HG03565 (cell line): ENCODE results near the gene LZTS2.

Experiments used
- ATAC-seq: cut with Tn5 transposase; IDR thresholded peaks from one replicate; pipeline ENCODE4 v1.9.1; 2021; ENCODE audit warnings: mild to moderate bottlenecking, moderate library complexity; ENCODE audit not compliant: unreplicated experiment

Gene LZTS2

DNA sequence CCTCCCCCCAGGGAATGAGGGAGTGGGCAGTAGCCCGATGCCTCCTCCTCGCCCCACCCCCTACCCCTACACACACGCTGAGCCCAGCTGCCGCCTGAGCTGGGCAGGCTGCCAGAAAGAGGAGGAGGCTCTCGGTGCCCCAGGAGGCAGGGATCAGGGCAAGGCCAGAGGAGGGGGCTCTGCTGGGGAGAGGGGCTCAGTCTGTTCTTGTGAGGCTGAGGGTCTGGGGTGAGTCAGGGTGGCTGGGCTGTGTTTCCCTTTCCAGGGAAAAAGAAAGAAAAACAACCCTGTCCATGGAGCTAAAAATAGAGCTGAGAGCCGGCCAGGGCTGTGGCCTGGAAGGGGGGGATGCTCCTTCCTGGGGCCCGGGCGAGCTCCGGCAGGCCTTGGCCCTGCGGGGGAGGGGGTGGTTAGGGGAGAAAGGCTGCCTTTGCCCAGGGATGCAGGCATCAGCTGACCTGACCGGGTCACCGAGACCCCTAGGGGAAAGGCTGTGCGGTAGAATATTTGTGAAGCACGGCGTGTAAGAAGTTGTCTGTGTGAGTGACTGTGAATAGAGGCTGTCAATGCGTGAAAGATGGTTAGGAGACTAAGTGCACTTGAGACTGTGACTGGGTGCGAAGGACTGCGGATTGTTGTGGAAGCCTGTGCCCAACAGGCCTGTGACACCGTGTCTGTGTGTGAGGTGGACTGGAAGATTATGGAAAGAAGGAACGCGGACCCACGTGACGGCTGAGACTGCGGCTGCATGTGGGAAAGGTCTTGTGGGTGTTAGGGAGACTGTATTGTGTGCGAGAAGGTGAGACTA is 1.2 kb upstream of the LZTS2 start:
- no peak for ATAC-seq

DNA sequence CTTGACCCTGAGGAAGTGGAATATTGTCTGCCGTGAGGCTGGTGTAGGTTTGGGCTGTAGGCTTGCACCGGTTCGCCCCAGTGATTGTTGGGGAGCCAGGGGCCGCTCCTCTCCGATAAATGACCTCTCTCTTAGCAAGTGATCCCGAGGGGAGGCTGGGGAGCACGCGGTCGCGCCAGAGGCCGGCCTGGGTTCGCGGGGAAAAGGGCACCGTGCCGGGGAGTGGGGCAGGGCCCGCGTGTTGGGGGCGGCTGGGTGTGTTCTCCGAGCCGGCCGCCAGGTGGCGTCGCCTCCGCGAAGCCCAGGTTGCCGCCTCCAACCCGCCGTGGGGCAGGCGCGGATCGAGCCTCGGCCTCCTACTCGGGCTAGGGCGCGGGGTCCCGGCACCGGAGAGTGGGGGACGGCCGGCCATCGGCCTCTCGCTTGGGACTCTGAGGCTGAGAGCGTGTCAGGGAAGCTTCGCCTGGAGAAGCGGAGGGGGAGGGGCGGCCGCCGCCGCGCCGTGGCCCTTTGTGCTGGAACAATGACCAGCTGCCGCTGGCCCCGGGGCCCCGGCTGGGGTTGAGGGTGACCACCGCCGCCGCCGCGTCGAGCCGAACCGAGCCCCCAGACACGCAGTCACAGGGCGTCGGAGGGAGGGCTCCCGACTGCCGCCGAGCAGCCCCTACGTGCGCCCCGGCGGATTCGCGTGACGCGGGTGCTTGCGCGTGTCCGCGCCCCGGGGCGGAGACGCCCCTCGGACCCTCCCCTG is 442 bp upstream of the LZTS2 start:
- ATAC-seq = peak; percentile 40

DNA sequence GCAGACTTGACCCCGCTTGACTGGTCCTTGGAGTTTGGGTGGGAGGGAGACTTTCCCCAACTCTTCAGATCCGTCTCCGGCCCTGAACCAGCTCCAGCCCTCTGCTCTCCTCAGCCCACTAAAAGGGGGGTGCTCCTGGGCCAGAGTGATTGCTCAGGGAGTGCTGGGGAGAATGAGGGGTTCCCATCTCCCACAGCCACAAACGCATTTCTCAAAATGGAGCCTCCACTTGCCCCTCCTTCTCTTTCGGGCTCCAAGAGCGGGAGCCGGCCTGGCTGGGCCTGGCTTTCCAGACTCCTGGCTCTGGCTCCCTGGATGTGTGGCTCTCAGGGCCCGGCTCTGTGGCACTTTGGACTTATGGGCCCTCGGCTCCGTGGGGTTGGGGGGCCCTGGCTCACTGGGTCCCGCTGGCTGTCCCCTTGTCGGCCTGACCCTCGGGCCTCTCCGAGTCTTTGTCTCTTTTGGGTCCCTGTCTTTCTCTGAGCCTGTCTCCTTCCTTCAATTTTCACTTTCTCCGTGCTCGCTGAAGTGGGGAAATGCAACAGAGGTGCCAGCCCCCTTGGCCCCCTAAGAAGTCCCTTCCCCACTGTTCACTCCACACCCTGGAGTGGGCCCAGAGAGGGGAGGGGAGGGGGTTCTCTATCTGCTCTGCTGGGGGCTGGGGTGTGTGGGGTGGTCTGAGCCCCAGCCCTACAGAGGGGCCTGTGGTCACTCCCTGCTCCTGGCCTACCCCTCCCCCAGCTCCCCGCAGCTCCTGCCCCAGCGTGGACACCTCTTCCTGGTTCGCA is 713 bp downstream of the LZTS2 start:
- ATAC-seq = no peak

DNA sequence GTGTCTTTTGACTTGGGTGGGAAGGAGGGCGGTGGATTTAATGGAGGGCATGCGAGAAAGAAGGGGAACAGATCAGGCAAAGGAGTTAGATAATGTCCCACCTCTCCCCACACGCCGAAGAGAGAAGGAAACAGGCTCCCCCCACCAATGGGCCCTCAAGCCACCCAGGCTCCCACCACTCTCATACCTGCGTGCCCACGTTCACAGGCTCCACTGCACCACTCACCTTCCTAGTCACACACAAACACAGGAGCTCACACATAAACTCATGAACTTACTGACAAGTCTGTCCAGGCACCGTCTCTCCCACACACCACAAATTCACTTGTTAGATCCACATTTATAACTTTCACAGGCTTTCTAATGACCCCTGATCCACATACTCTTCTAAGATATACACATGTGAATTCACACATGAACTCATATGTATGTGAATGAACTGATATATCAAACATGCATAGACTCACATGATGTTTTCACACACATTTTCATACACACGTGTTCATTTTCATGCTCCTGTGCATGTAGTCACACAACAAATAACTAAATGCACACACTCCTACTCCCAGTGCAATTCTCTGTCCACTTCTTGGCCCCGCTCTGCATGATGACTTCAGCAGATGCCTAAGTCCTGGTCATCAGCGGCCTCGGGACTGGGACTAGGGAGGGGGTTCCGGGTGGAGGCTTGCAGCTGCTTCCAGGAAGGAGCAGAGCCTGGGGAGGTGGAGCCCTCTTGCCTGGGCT is 1.5 kb downstream of the LZTS2 start:
- no peak for ATAC-seq

DNA sequence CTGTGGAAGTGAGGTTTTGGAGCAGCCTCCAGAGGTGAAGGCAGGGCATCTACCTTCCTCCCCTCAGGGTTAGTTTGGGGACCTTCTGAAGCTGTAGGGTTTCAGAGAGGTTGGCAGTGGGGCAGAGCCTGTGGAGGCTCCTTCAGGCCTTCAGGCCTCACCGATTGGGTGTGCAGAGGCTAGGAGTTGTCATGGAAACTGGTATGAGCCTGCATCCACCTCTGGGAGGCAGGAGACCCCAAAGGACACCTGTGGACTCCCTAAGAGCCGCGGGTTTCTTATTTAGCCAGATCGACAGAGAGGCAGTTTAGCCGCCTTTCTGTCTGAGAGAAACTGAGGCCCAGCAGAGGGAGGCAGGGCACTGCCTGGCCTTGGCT is 2.0 kb downstream of the LZTS2 start:
- no peak for ATAC-seq

DNA sequence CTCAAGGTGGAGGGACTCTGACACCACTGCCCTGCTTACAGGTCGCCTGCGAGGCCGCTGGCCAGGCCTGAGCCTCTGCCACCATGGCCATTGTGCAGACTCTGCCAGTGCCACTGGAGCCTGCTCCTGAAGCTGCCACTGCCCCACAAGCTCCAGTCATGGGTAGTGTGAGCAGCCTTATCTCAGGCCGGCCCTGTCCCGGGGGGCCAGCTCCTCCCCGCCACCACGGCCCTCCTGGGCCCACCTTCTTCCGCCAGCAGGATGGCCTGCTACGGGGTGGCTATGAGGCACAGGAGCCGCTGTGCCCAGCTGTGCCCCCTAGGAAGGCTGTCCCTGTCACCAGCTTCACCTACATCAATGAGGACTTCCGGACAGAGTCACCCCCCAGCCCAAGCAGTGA is 2.8 kb downstream of the LZTS2 start:
- no peak for ATAC-seq

DNA sequence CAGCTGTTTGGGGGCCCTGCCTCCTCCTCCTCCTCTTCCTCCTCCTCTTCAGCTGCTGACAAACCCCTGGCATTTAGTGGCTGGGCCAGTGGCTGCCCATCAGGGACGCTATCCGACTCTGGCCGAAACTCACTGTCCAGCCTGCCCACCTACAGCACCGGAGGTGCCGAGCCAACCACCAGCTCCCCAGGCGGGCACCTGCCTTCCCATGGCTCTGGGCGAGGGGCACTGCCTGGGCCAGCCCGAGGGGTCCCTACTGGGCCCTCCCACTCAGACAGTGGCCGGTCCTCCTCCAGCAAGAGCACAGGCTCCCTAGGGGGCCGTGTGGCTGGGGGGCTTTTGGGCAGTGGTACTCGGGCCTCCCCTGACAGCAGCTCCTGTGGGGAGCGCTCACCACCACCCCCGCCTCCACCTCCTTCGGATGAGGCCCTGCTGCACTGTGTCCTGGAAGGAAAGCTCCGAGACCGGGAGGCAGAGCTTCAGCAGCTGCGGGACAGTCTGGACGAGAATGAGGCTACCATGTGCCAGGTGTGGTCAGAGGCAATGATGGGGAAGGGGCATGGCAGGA is 4.1 kb downstream of the LZTS2 start:
- no peak for ATAC-seq

DNA sequence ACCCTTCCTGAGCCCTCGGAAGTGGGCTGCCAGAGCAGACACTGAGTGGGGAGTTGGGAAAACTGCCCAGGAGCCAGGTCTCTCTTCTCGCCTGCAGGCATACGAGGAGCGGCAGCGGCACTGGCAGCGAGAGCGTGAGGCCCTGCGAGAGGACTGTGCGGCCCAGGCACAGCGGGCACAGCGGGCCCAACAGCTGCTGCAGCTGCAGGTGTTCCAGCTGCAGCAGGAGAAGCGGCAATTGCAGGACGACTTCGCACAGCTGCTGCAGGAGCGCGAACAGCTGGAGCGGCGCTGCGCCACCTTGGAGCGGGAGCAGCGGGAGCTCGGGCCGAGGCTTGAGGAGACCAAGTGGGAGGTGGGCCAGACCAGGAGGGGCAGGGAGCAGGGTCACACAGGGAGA is 5.8 kb downstream of the LZTS2 start:
- ATAC-seq = no peak

DNA sequence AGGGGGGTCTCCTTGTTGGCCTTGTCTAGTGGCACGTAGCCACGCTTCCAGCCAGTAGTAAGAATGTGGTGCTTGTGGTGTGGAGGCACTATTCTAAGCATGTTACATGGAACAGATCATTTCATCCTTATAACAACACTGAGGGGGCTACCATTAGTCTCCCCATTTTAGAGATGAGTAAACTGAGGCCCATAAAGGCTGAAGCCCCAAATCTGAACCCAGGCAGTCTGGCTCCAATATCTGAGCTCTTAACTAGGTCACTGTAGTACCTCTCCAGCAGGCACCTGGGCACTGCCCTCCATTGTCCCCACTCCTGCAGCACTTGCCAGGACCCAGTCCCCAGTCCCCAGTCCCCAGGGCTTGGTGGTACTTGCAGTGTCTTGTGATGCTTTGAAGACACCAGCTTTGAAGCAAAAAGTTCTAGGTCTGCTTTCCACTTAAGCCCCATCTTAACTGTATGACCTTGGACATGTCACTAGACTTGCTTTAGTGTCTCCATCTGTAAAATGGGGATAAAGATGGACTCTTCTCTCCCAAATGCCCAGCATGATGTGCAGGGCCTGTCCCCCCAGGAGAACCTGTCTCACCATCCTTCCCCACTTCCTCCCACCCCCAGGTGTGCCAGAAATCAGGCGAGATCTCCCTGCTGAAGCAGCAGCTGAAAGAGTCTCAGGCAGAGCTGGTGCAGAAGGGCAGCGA is 6.4 kb downstream of the LZTS2 start:
- ATAC-seq = no peak

DNA sequence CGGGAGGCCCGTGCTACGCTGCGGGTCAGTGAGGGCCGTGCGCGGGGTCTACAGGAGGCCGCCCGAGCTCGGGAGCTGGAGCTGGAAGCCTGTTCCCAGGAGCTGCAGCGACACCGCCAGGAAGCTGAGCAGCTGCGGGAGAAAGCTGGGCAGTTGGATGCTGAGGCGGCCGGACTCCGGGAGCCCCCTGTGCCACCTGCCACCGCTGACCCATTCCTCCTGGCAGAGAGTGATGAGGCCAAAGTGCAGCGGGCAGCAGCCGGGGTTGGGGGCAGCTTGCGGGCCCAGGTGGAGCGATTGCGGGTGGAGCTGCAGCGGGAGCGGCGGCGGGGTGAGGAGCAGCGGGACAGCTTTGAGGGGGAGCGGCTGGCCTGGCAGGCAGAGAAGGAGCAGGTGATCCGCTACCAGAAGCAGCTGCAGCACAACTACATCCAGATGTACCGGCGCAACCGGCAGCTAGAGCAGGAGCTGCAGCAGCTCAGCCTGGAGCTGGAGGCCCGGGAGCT is 7.0 kb downstream of the LZTS2 start:
- ATAC-seq = no peak

DNA sequence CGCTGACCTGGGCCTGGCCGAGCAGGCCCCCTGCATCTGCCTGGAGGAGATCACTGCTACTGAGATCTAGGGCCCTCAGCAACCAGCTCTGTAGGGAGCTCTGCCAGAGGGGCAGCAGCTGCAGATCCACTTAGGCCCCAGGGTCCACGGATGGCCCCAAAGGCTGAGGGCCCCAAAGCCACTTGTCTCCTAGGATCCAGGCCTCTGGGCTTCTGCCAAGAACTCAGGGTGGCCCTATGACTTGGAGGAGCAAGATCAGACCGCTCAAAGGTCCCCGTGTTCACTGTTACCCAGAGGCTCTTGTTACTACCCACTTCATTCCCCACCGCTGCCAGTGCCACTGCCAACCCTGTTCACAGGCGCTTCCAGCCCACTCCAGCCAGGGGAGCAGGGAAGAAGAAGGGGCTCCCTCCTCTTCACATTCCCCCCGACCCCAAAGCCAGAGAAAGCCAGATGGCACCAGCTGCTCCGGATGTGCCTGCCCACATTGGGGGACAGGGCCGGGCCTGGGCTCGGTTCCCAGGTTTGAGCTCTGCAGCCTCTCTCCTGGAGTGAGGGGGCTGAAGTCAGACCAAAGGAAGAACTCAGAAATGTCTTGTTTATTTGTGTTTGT is 7.6 kb downstream of the LZTS2 start:
- ATAC-seq = no peak

DNA sequence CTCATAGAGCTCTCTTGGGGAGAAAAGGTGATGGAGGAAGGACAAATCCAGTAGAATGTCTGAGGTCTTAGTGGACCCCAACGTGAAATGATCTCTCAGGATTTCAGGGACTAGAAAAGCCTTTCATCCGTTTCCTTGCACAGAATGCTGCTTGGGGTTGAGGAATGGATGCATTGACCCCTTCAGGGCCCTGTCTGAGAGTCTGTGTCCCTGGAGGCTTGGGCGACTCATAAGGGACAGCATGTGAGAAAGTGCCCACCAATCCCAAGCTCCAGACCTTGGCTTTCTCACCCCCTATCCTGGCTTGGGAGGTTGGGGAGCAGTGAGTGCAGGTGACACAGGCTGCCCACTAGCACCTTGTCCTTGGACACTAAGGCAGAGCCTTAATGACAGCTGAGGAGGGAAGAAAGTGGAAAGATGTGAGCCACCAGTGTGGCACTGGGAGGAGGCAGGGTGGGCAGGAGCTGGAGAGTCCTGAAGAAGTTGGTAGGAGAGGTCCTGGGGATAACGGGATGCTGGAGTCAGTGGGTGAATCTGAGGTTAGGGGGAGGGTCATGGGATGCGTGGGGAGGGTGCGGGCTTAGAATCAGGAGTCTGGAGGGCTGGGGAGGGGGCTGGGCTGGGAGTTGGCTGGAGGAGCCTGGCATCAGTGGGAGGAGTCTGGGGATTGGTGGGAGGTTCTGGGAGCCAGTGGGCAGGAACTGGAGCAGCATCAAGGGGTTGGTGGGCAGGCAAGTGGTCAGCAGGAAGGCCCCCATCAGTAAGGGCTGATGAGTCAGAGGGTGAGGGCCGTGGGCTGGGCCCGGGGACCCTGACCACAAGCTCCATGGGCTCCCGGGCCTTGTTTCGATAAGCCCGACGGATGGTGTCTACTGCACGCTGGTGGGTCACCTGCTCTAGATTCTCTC is 8.6 kb downstream of the LZTS2 start:
- no peak for ATAC-seq

DNA sequence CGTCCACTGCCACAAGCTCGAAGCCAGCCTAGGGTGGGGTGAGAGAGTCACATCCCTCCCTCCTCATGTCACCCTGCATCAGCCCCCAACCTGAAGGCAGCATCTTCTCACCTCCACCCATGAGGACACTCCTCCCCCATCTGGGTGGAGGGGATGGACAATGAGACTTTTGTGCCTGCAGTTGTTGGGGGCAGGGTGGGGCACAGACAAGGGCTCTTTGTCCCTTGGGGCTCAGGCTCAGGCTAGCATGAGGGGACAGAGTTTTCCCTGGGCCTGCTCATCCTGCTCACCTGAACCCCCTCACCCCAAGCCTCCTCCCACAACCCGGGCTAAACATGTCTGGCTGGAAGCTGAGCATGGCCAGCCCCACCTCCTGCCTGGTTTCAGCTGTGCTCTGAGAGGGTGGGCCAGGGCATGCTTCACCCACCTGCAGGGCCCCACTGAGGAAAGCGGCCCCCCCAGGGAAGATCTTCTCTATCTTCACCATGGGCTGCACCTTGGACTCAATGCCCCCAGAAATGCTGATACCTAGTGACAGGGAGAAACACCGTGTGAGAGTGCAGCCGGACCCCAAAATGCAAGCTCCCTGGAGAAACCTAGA is 9.3 kb downstream of the LZTS2 start:
- no peak for ATAC-seq

DNA sequence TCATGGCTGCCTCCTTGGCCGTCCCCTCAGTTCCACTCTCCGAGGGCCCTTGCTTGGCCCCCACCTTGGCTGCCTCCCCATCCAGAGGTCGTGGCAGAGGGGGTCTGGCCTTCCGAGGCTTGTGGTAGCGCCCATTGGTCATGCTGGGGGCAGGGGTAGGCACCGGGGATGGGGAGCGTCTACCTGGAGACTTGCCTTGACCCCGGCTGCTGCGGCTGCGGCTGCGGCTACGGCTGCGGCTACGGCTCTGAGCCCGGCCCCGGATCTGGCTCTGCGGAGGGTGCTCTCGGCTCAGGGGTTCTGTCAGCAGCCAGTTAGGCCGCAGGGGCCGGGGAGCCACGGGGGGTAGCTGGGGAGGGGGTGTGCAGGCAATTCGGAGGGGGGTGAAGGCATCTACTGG is 10.7 kb downstream of the LZTS2 start:
- ATAC-seq = no peak

DNA sequence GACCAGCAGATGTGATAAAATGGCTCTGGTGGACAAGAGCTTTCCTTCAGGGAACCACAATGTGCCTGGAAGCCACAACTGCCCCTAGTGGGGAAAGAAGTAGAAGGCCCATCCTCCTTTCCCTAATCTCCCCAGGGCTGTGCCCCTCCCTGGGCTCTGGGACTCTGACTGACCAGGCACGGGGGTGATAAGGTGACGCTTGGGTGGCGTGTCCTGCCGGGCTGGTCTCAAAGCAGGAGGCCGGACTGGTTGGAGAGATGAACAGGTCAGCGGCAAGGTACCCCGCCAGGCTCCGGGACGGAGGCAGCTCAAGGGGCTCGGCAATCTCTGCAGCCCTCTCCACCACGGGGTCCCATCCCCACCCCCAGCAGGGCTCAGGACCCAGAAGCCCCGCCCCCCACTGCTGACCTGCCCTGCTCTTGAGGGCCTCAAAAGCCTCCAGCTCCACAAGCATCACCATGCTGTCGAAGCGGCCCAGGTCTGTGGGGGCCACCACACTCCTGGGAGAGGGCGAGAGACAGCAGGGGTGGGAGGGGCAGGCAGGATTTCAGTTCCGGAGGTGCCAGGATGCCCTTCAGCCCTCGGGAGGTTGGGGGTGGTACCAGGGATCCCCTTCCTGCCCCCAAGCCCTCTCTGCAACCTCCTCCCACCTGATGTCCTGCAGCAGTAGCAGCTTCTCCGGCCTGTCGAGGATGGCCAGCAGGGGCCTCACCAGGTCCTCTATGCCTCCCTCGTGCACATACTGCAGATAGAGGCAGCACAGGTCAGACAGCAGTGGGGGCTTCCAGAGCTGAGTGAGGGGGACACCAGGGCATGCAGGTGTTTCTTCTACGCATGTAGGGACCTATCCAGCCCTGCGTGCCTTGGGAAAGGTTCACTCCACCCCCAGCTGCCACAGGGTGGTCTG is 12.2 kb downstream of the LZTS2 start:
- ATAC-seq = no peak

DNA sequence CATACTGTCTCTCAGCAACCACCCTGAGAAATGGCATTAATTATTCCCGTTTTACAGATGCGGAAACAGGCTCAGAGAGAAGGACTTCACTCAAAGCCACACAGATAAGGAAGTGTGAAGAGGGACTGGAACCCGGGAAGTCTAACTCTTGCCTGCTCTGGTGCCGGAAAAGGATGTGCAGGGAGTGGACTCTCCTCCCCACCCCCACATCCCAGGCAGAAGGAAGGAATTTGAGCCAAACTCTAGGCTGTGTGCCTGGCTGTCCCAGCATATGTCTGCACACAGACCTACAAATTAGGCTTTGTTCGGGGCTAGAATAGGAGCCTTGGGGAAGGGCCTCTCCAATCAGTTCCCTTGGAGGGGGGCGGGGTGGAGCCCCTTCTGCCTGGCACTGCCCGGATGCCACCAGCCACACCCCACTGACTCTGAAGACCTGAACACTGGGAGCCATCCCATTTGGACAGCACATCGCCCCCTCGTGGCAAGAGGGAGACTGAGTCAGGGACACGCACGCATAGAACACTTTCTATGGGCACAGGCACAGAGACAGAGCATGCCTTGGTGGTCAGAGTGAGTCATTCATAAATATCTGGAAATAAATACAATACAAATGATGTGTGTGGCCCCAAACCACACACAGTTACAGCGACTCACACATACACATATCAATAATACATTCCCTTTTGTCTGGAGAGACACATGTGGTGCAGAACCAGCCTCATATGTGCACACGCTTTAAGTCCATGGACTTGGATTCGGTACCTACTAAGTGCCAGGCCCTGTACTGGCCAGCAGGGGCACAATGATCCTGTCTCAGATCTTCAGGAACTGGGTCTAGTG is 13.1 kb downstream of the LZTS2 start:
- peak; percentile 59 for ATAC-seq
